OCI-LY1 (cell line): ENCODE data around the gene RFESD.
A peak's percentile ranks its signal among the peaks of the same experiment; 100 is the strongest.
"Not testable (repeated sequence)": the region's sequence is repeated elsewhere in the genome, so short reads cannot be mapped to it uniquely, and the experiment has no call there.

Source experiments
- H2AFZ ChIP-seq: fragments of 200-600 bp; sonication (generic), shearing (Covaris generic); 2 replicates; pipeline ENCODE4 v1.6.0; 2014; ENCODE audit warnings: antibody characterized with exemption, mild to moderate bottlenecking, low read length
- H3F3A ChIP-seq: fragments of 200-600 bp; sonication (generic), shearing (Covaris generic); 2 replicates; pipeline ENCODE4 v1.6.0; 2014; ENCODE audit warnings: mild to moderate bottlenecking, antibody characterized with exemption, low read length, moderate library complexity; ENCODE audit not compliant: insufficient read depth
- H3K27ac ChIP-seq: fragments of 200-600 bp; sonication (generic); 2 replicates; pipeline ENCODE4 v1.5.1; 2014; ENCODE audit warnings: low read length, mixed run types, mild to moderate bottlenecking, low read depth; ENCODE audit not compliant: poor library complexity, severe bottlenecking
- H3K27me3 ChIP-seq: fragments of 200-600 bp; sonication (generic); 2 replicates; pipeline ENCODE4 v1.6.0; 2014; ENCODE audit warnings: antibody characterized with exemption, mild to moderate bottlenecking, low read length, moderate library complexity; ENCODE audit not compliant: insufficient read depth
- H3K36me3 ChIP-seq: fragments of 200-600 bp; sonication (generic); 2 replicates; pipeline ENCODE4 v1.6.1; 2014; ENCODE audit warnings: mild to moderate bottlenecking, antibody characterized with exemption, low read length, moderate library complexity, mixed read lengths; ENCODE audit not compliant: insufficient read depth
- H3K4me1 ChIP-seq: fragments of 200-600 bp; sonication (generic); 2 replicates; pipeline ENCODE4 v1.5.1; 2014; ENCODE audit warnings: mild to moderate bottlenecking, low read length, moderate library complexity; ENCODE audit not compliant: insufficient read depth, severe bottlenecking
- H3K4me2 ChIP-seq: fragments of 200-600 bp; sonication (generic), shearing (Covaris generic); 2 replicates; pipeline ENCODE4 v1.6.1; 2014; ENCODE audit warnings: low read length
- H3K4me3 ChIP-seq: fragments of 200-600 bp; sonication (generic); 2 replicates; pipeline ENCODE4 v1.5.1; 2014; ENCODE audit warnings: low read length, low read depth, mild to moderate bottlenecking, mixed read lengths; ENCODE audit not compliant: poor library complexity, severe bottlenecking
- H3K79me2 ChIP-seq: fragments of 200-600 bp; shearing (Covaris generic); 2 replicates; pipeline ENCODE4 v1.6.1; 2016; ENCODE audit warnings: mixed run types, low read length, mixed read lengths; ENCODE audit not compliant: insufficient read depth
- H3K9ac ChIP-seq: fragments of 200-600 bp; sonication (generic), shearing (Covaris generic); 2 replicates; pipeline ENCODE4 v1.6.1; 2014; ENCODE audit warnings: mild to moderate bottlenecking, low read length, mixed read lengths
- H3K9me2 ChIP-seq: fragments of 200-600 bp; sonication (generic), shearing (Covaris generic); 2 replicates; pipeline ENCODE4 v1.6.1; 2014; ENCODE audit warnings: low read depth, mild to moderate bottlenecking, low read length, mixed read lengths
- H3K9me3 ChIP-seq: fragments of 200-600 bp; shearing (Covaris generic); 2 replicates; pipeline ENCODE4 v1.6.1; 2014; ENCODE audit warnings: low read length, mixed read lengths
- H4K20me1 ChIP-seq: fragments of 200-600 bp; sonication (generic), shearing (Covaris generic); 2 replicates; pipeline ENCODE4 v1.6.0; 2016; ENCODE audit warnings: mild to moderate bottlenecking, low read length; ENCODE audit not compliant: insufficient read depth
- EZH2 ChIP-seq: fragments of 200-600 bp; sonication (generic), shearing (Covaris generic); IDR thresholded peaks from 2 replicates; pipeline ENCODE4 v1.8.0; 2017; ENCODE audit warnings: borderline replicate concordance, mixed run types, mild to moderate bottlenecking, antibody characterized with exemption, low read length, moderate library complexity, mixed read lengths
- TF ChIP-seq, protein P1 (sequence below): fragments of 200-600 bp; sonication (generic), shearing (Covaris generic); IDR thresholded peaks from 2 replicates; pipeline ENCODE4 v1.5.1; 2017; ENCODE audit warnings: mild to moderate bottlenecking, antibody characterized with exemption, low read length, moderate library complexity, mixed read lengths

Gene RFESD

DNA sequence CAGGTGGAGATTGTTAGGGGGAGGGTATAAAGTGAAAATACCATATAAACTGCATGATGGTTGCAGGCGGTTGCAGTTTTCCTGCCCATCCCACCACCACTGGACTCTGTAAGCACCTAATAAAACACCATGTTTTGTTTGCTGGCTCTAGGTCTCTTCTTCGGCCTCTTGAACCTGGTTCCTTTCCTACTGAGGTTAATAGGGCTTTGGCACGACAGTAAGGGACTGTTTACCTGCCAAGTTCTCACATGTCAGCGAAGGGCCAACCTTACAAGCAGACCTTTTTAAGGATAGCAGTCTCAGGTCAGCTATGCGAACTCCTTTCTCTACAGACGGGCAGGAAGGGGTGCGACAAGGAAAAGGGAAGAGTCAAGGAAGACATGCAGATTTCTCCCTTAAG lies 3.4 kb upstream of the RFESD start:
- no peaks in the 10 kb centered on the region for H3K36me3 ChIP-seq
- no peaks in the 10 kb centered on the region for H3K9me2 ChIP-seq
- H3K27me3 ChIP-seq = no peaks in the 10 kb centered on the region
- no peaks in the 10 kb centered on the region for H3F3A ChIP-seq
- H3K9ac ChIP-seq = no peak overlapping the region
- H4K20me1 ChIP-seq = no peaks in the 10 kb centered on the region
- no peak for TF ChIP-seq EZH2
- TF ChIP-seq, protein P1, sequence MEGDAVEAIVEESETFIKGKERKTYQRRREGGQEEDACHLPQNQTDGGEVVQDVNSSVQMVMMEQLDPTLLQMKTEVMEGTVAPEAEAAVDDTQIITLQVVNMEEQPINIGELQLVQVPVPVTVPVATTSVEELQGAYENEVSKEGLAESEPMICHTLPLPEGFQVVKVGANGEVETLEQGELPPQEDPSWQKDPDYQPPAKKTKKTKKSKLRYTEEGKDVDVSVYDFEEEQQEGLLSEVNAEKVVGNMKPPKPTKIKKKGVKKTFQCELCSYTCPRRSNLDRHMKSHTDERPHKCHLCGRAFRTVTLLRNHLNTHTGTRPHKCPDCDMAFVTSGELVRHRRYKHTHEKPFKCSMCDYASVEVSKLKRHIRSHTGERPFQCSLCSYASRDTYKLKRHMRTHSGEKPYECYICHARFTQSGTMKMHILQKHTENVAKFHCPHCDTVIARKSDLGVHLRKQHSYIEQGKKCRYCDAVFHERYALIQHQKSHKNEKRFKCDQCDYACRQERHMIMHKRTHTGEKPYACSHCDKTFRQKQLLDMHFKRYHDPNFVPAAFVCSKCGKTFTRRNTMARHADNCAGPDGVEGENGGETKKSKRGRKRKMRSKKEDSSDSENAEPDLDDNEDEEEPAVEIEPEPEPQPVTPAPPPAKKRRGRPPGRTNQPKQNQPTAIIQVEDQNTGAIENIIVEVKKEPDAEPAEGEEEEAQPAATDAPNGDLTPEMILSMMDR = no peak
- H3K4me3 ChIP-seq = no peak overlapping the region
- no peak overlapping the region for H2AFZ ChIP-seq
- no peak overlapping the region for H3K4me2 ChIP-seq
- H3K9me3 ChIP-seq = no peaks in the 10 kb centered on the region
- no peaks in the 10 kb centered on the region for H3K79me2 ChIP-seq
- H3K4me1 ChIP-seq = peaks cover 26% of the 10 kb centered on the region
- no peak overlapping the region for H3K27ac ChIP-seq

DNA sequence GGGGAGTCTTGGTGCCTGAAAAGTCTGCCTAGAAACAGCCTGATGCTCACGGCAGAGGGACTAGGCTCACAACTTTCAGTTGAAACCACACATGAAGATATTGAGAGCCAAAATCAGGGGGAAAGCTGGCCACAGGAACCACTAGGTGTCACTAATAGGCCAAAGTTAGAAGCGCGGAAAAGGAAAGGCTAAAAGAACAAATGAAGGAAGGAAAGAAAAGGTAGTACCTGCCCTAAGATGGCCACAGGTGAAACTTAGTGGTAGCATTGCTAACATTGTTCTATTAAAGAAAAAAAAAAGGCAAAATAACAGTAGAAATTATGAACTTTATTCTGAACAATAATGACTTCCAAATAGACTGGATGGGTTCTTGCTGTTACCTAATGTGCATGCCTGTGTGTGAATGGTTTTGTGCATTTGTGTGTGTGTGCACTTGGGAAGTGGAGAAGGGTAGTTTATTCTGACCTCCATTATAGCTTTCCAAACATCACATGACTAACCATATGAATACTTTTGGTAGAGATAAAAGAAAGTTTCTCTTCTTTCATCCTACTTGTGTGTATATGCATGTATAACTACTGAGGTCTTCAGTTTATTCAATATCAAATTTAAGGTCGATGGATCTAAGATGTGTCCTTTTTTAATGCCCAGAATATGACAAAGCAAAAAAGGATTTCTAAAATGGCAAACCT lies 2.1 kb upstream of the RFESD start:
- H4K20me1 ChIP-seq = no peaks in the 10 kb centered on the region
- peaks cover 29% of the 10 kb centered on the region for H3K4me1 ChIP-seq
- H3K9ac ChIP-seq = no peak overlapping the region; the same call in 1 of the 2 replicates
- H3K9me3 ChIP-seq = no peaks in the 10 kb centered on the region
- no peak for TF ChIP-seq EZH2
- TF ChIP-seq, protein P1 = peak; percentile 88
- H3K79me2 ChIP-seq = no peaks in the 10 kb centered on the region
- H3K4me3 ChIP-seq = no peak overlapping the region
- H3K27me3 ChIP-seq = no peaks in the 10 kb centered on the region
- H3F3A ChIP-seq = no peaks in the 10 kb centered on the region
- H3K36me3 ChIP-seq = no peaks in the 10 kb centered on the region
- no peaks in the 10 kb centered on the region for H3K9me2 ChIP-seq
- H3K4me2 ChIP-seq = no peak overlapping the region
- peak overlapping the region; percentile 86; the same call in 1 of the 2 replicates for H2AFZ ChIP-seq
- H3K27ac ChIP-seq = no peak overlapping the region

DNA sequence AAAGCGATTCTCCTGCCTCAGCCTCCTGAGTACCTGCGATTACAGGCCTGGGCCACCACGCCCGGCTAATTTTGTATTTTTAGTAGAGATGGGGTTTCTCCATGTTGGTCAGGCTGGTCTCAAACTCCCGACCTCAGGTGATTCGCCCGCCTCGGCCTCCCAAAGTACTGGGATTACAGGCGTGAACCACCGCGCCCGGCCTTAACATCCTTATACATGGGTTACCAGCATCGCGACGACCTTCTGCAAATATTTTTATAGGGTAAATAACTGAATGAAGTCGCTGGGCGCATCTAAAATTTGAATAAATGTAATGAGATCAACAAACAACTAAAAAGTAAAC lies 380 bp upstream of the RFESD start:
- H4K20me1 ChIP-seq, H3K27me3 ChIP-seq, H3K9me2 ChIP-seq, H3K9ac ChIP-seq, H3F3A ChIP-seq, H3K79me2 ChIP-seq, H3K36me3 ChIP-seq, H3K27ac ChIP-seq, H2AFZ ChIP-seq, H3K9me3 ChIP-seq: not testable (repeated sequence)
- H3K4me1 ChIP-seq = peaks cover 29% of the 10 kb centered on the region
- H3K4me3 ChIP-seq = peak overlapping the region; percentile 68
- peak overlapping the region; percentile 89 for H3K4me2 ChIP-seq
